Measurements from ENCODE around the gene HIRA.

HIRA gene

GRCh38 chr22:19431649-19432132 is at the start of gene HIRA:
TSS of gene HIRA (minus strand) at chr22:19431733. CDS start at chr22:19431476, 257 bp downstream.
- peak; percentile 75 for DNase-seq (ENCODE audit: low read depth)

- DNase-seq (ENCODE audit: low read depth) = no peak
Measured at GRCh38 chr22:19480789-19481188, 49.3 kb upstream of the HIRA start.

- DNase-seq (ENCODE audit: low read depth) = no peak
Measured at GRCh38 chr22:19480173-19480568, 48.6 kb upstream of the HIRA start.

GRCh38 chr22:19479355-19480172 is 48.0 kb upstream of the HIRA start, which contains the start of gene CDC45:
TSS of gene CDC45 (plus strand) at chr22:19479920. CDS start at chr22:19479969, 49 bp downstream.
- DNase-seq (ENCODE audit: low read depth) = peak; percentile 99

DNA sequence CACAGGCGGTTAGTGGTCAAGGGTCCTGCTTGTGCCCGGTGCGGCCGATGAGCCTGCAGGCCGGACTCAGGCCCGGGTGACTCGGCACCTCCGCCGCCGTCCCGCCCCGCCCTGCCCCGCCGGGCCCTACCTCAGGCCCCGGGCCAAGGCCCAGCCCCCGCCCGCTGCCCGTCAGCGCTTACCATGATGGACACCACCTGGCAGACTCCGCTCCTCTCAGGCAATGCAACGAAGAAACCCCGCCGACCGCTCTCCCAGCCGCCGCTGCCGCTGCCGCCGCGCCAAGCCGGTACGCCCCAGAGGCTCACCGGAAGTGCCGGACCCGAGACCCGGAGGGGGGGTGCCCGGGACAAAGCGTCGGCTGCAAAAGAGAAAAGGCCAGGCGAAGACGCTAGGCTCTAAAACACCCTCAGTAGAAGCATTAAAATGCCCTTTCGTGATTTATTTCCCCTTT is 47.4 kb upstream of the HIRA start, which contains the start of gene UFD1:
Gene UFD1, minus strand, starts transcription at position 293 of the 454 bp plus-strand sequence. Its CDS starts 108 bp downstream, at position 185.
- peak; percentile 81 for DNase-seq (ENCODE audit: low read depth)

- DNase-seq (ENCODE audit: low read depth) = no peak
Measured at GRCh38 chr22:19478045-19478900, 46.7 kb upstream of the HIRA start.

GRCh38 chr22:19477321-19478044 is 46.0 kb upstream of the HIRA start:
- DNase-seq (ENCODE audit: low read depth) = peak; percentile 27

DNA sequence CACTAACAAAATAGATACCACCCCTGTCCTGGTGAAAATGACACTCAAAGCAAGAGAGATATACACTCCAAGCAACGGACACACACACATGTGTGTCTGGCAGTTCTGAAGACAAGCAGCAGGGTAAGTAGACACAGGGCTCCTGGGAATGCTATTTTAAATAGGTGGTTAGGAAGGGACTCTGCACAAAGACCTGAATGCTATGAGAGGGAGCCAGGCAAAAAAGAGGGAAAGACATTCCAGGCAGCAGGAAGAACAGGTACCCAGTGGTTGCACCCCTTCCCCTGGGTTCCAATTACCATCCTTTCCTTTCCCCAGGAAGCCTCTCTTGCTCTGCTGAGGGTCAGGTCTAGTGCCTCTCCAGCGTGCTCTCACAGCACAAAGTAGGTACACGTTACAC is 44.5 kb upstream of the HIRA start:
- no peak for DNase-seq (ENCODE audit: low read depth)

DNA sequence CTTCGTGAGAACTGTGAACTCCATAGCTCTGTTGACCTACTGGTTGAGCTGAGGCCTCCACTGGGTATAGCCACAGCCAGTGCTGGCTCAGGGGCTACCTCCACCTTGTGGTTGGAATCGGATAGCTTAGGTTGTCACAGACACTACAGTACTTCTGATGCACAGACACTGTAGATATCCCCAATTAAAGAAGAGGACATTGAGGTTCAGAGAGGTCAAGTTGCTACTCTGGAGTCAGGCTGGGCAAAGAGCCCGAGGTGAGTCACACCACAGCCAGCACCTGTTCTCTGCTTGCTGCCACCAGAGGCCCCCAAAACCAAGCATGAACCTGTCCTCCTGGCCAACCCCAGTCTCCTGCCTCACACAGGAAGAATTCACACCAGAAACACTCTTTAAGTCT is 42.0 kb upstream of the HIRA start:
- DNase-seq (ENCODE audit: low read depth) = peak; percentile 6

GRCh38 chr22:19472233-19472632 is 40.7 kb upstream of the HIRA start:
- DNase-seq (ENCODE audit: low read depth) = no peak

- DNase-seq (ENCODE audit: low read depth) = no peak
Measured at GRCh38 chr22:19471572-19471971, 40.0 kb upstream of the HIRA start.

GRCh38 chr22:19470010-19470409 is 38.5 kb upstream of the HIRA start:
- DNase-seq (ENCODE audit: low read depth) = no peak

- no peak for DNase-seq (ENCODE audit: low read depth)
Measured at GRCh38 chr22:19469421-19469820, 37.9 kb upstream of the HIRA start.

GRCh38 chr22:19467912-19468311 is 36.4 kb upstream of the HIRA start:
- DNase-seq (ENCODE audit: low read depth) = no peak

GRCh38 chr22:19466848-19467752 is 35.6 kb upstream of the HIRA start:
- no peak for DNase-seq (ENCODE audit: low read depth)

DNA sequence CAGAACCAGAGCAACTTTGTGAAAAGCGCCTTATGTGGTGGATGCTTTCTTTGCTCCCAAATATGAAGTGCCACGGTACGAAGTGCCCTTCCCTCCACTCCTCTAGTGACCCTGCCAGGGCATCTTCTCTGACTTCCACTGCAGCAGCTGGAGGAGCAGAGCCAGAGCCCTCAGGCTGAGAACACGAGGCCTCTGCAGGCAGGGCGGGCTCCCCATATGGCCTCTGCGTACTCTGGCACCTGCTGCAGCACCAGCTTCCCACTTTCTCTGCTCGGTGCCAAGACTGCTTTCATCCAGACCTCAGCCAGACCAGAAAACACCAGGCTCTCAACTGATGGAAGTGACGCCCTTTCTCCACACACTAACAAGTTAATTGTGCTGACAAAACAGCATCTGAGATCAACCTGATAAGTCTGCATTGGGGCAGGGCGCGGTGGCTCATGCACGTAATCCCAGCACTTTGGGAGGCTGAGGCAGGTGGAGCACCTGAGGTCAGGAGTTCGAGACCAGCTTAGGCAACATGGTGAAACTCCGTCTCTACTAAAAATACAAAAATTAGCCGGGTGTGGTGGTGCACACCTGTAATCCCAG is 34.7 kb upstream of the HIRA start:
- no peak for DNase-seq (ENCODE audit: low read depth)

DNA sequence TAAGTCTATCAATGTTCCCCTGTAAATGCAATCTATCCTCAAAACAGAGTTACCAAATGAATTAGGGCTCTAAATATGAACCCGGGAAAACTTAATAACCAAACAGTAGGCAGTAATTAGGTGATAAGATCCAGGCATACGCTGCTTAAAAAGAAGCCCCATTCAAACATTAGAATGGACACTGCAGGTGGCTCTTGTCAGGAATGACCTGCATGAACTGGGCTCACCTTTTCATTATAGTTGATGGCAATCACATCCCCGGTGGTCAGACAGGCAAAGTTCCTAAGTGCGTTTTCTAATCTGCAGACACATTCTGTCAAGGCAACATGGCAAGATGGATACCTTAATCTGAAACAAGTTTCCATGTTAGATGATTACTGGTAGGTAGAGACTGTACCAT is 33.4 kb upstream of the HIRA start:
- no peak for DNase-seq (ENCODE audit: low read depth)

DNA sequence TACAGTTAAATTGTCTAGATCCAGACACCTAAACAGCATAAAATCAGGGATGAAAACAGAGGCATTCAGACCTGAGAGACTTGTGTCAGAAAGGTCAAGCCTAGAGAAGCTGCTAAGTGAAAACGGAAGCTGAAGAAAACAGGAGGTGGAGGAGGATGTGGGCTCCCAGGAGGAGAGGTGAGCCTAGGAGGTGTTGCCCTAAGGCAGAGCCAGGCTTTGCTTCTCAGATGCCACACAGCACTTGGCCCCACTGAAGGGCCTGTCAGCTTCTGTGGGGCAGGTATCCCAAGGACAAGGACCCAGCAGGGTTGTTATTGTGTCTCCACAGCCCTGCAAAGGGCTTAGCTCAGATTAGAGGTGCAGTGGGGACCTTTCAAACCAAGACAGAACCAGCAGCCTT is 33.0 kb upstream of the HIRA start:
- DNase-seq (ENCODE audit: low read depth) = no peak

DNA sequence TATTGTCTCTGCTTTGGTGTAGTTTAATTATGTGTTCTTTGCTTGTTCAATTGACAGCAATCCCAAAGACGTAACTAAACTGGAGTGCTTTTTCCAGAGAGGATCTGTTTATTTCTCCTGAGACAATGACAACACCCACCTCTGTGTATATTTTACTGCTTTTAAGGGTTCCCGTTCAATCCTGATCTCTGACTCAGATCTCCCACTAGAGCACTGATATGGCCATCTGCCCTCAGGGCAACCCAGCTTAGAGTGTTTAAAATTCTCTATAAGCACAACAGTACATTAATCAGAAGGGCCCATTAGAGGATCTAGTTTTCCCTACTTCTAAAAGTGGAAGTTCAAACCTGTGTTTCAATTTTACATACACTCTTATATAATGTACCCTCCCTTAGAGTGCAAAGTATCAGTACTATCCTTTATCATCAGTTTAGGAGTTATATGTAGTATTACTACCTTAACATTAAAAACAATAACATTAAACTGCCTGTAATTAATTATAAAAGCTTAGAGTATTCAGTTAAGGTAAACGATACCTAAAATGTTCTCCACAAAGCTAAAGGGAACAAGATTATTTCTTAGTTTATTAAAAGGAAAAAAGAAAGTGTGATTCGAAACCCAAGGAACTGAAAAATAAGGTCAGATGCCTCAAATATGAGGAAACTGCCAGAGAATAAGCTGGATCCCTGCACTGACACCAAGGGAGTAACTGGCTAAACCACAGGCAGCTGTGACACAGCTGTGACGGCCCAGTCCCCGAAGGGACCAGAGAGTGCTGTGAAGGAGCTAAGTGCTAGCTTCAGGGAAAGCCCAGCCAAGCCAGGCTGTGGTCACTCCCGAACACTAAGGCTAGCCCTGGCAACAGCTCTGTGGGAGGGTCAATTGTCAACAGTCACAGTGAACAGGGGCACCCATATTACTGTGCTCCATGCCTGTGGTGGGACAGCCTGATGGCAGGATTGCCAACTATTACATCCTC is 32.2 kb upstream of the HIRA start:
- DNase-seq (ENCODE audit: low read depth) = peak; percentile 92
